GM10266 (cell line): Measurements from ENCODE around the gene KRT32.

Experiments used
- DNase-seq: peaks from one replicate; pipeline ENCODE4 v3.0.0; 2012; ENCODE audit errors: extremely low spot score
- CTCF ChIP-seq: IDR thresholded peaks from 2 replicates; pipeline ENCODE4 v1.5.1; 2012; ENCODE audit warnings: mild to moderate bottlenecking, low read depth; ENCODE audit not compliant: control insufficient read depth, insufficient read depth; ENCODE audit errors: missing control alignments

The KRT32 gene

GRCh38 chr17:41449008-41449407, 18.2 kb downstream of the KRT32 start:
- no peak for TF ChIP-seq CTCF
- no peak for DNase-seq

- DNase-seq: no peak
Observed at GRCh38 chr17:41448506-41448905, 18.7 kb downstream of the KRT32 start.

DNA sequence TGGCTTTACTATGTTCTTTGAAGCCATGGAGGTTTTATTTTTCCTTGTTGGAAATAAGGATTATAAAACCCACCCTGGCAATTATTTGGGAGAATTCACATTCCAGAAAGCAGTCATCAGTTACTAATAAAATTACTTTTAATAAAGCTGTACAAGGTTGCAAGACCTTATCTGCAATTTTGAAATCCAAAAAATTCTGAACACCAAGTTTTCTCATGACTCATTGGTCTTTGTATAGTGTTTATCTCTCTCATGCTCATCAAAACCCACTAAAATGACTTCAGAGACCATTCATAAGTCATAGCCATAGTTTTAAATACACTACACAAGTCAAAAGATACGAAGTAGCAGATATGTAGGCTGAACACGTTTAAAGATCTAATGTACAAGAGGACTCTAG, 20.4 kb downstream of the KRT32 start:
- DNase-seq: no peak
- no peak for TF ChIP-seq CTCF

More at GRCh38 chr17:41448506-41448905, 18.7 kb downstream of the KRT32 start:
- no peak for TF ChIP-seq CTCF

DNA sequence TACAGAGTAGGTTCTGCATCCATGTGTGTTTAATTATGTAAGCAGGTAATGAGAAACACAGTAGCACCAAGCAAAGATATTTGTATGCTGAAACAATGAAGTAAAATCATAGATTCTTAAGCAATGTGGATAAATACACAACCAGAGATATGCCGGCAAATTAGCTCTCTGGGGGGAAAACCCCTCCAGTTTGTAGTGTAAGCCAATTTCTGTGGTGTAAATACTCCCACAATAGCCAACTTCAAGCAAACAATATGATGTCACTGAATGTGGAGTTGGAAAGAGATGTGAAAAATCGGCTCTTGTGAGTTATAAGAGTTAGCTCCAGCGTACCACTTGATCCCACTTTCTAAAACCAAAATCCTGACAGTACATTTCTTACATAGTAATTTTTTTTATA, 22.5 kb downstream of the KRT32 start:
- no peak for DNase-seq
- TF ChIP-seq CTCF: no peak

GRCh38 chr17:41444186-41444585, 23.0 kb downstream of the KRT32 start:
- no peak for DNase-seq
- TF ChIP-seq CTCF: no peak

DNA sequence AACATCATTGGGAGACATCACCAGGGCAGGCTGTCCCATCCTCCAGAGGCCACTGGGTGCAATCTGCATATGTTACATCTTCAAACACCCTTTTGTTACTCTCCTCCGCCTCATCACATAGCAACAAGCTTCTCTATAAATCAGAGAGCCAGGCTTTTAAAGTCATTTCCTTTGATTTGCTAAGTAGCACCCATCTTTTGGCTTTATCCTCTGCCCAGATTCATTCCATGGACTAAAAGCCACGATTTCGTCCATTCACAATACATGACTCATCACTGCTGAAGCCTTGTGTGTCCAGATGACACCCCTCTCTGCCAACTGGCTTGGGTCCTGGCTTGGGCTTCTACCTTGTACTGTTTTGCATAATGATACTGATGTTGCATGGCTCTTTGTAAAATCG, 24.4 kb downstream of the KRT32 start:
- DNase-seq: no peak
- no peak for TF ChIP-seq CTCF

GRCh38 chr17:41440531-41441033, 26.6 kb downstream of the KRT32 start, which contains the start of gene KRT38:
Gene KRT38, minus strand, starts transcription at chr17:41440983. Its CDS starts 62 bp downstream, at chr17:41440921.
- no peak for DNase-seq
- TF ChIP-seq CTCF: no peak
